ENCODE measurements around the gene HSPBP1.

The HSPBP1 gene

GRCh38 chr19:55272142-55272541 is 7.8 kb downstream of the HSPBP1 start:
- DNase-seq (ENCODE audit: low spot score): no peak
- TF ChIP-seq CTCF (IDR thresholded peaks at IDR 0.05; ENCODE audit: extremely low read depth, missing control alignments): no peak

- no peak for DNase-seq (ENCODE audit: low spot score)
- no peak for TF ChIP-seq CTCF (IDR thresholded peaks at IDR 0.05; ENCODE audit: extremely low read depth, missing control alignments)
Measured at GRCh38 chr19:55270172-55270942, 9.6 kb downstream of the HSPBP1 start.

GRCh38 chr19:55269299-55269698 is 10.6 kb downstream of the HSPBP1 start:
- no peak for DNase-seq (ENCODE audit: low spot score)
- TF ChIP-seq CTCF (IDR thresholded peaks at IDR 0.05; ENCODE audit: extremely low read depth, missing control alignments): no peak

GRCh38 chr19:55266840-55267239 is 13.1 kb downstream of the HSPBP1 start:
- DNase-seq (ENCODE audit: low spot score): no peak
- TF ChIP-seq CTCF (IDR thresholded peaks at IDR 0.05; ENCODE audit: extremely low read depth, missing control alignments): no peak

GRCh38 chr19:55266404-55266803 is 13.5 kb downstream of the HSPBP1 start:
- DNase-seq (ENCODE audit: low spot score): no peak
- no peak for TF ChIP-seq CTCF (IDR thresholded peaks at IDR 0.05; ENCODE audit: extremely low read depth, missing control alignments)

GRCh38 chr19:55265723-55266386 is 14.1 kb downstream of the HSPBP1 start:
- TF ChIP-seq CTCF (IDR thresholded peaks at IDR 0.05; ENCODE audit: extremely low read depth, missing control alignments): no peak
- no peak for DNase-seq (ENCODE audit: low spot score)

- DNase-seq (ENCODE audit: low spot score): no peak
- no peak for TF ChIP-seq CTCF (IDR thresholded peaks at IDR 0.05; ENCODE audit: extremely low read depth, missing control alignments)
Measured at GRCh38 chr19:55265173-55265572, 14.7 kb downstream of the HSPBP1 start.

All from GM20000 (cell line).